ENCODE data around the gene ZFAND3. TPM values are rescaled to one million over a fixed set of nuclear protein-coding genes. Genes with fewer than 3 reads are reported as not detected.

The ZFAND3 gene
- polyA plus RNA-seq, 1 donor from 2014 or later: 6.4 TPM

- Mint-ChIP-seq H3K36me3 (peaks cover 3% of the 10 kb centered on the region), H3K4me1 (peaks cover 0 to 6% (median 0%) of the 10 kb centered on the region in 3 donors), H3K27me3 (no peaks in the 10 kb centered on the region), H3K4me3 (peak overlapping the region in 1 of 4 donors; percentile 11), H3K27ac (no peak overlapping the region), H3K9me3 (no peaks in the 10 kb centered on the region)
Observed at GRCh38 chr6:38150681-38151296, 331.3 kb downstream of the ZFAND3 start.

- Mint-ChIP-seq H3K36me3 (peaks cover 6% of the 10 kb centered on the region), H3K27ac (no peak overlapping the region), H3K27me3 (no peaks in the 10 kb centered on the region), H3K4me1 (peaks cover 0 to 8% (median 0%) of the 10 kb centered on the region in 3 donors), H3K9me3 (no peaks in the 10 kb centered on the region), H3K4me3 (no peak overlapping the region)
Observed at GRCh38 chr6:38151580-38152500, 332.3 kb downstream of the ZFAND3 start.

GRCh38 chr6:38152620-38153019, 333.1 kb downstream of the ZFAND3 start:
- Mint-ChIP-seq H3K4me3 (no peak overlapping the region), H3K9me3 (no peaks in the 10 kb centered on the region), H3K4me1 (peaks cover 0 to 8% (median 0%) of the 10 kb centered on the region in 3 donors), H3K27ac (peak overlapping the region in 1 of 3 donors; percentile 32), H3K27me3 (no peaks in the 10 kb centered on the region), H3K36me3 (peaks cover 6% of the 10 kb centered on the region)

GRCh38 chr6:38153076-38153797, 333.7 kb downstream of the ZFAND3 start:
- no peaks in the 10 kb centered on the region for H3K27me3 Mint-ChIP-seq
- peaks cover 0 to 8% (median 0%) of the 10 kb centered on the region in 3 donors for H3K4me1 Mint-ChIP-seq
- peaks cover 6% of the 10 kb centered on the region for H3K36me3 Mint-ChIP-seq
- H3K4me3 Mint-ChIP-seq: peak overlapping the region in 1 of 4 donors; percentile 28
- peaks cover 0 to 2% (median 0%) of the 10 kb centered on the region in 3 donors for H3K9me3 Mint-ChIP-seq
- peak overlapping the region in 1 of 3 donors; percentile 65 for H3K27ac Mint-ChIP-seq

GRCh38 chr6:38153798-38154345, 334.3 kb downstream of the ZFAND3 start:
- H3K4me1 Mint-ChIP-seq: peaks cover 0 to 8% (median 0%) of the 10 kb centered on the region in 3 donors
- H3K36me3 Mint-ChIP-seq: peaks cover 6% of the 10 kb centered on the region
- no peaks in the 10 kb centered on the region for H3K27me3 Mint-ChIP-seq
- H3K4me3 Mint-ChIP-seq: peak overlapping the region in 1 of 4 donors; percentile 17
- H3K9me3 Mint-ChIP-seq: peaks cover 0 to 3% (median 2%) of the 10 kb centered on the region in 3 donors
- peak overlapping the region in 1 of 3 donors; percentile 65 for H3K27ac Mint-ChIP-seq

GRCh38 chr6:38154731-38155130, 335.2 kb downstream of the ZFAND3 start:
- Mint-ChIP-seq H3K36me3 (peaks cover 6% of the 10 kb centered on the region), H3K4me1 (peaks cover 0 to 5% (median 0%) of the 10 kb centered on the region in 3 donors), H3K27ac (peak overlapping the region in 1 of 3 donors; percentile 82), H3K9me3 (peaks cover 0 to 4% (median 2%) of the 10 kb centered on the region in 3 donors), H3K27me3 (no peaks in the 10 kb centered on the region), H3K4me3 (no peak overlapping the region)

GRCh38 chr6:38155144-38155543, 335.6 kb downstream of the ZFAND3 start:
- no peaks in the 10 kb centered on the region for H3K27me3 Mint-ChIP-seq
- peaks cover 0 to 5% (median 0%) of the 10 kb centered on the region in 3 donors for H3K4me1 Mint-ChIP-seq
- H3K27ac Mint-ChIP-seq: peak overlapping the region in 2 of 3 donors; percentile 36 to 82
- H3K36me3 Mint-ChIP-seq: peaks cover 6% of the 10 kb centered on the region
- H3K4me3 Mint-ChIP-seq: peak overlapping the region in 1 of 4 donors; percentile 9
- H3K9me3 Mint-ChIP-seq: peaks cover under 1 to 6% (median 3%) of the 10 kb centered on the region in 3 donors

GRCh38 chr6:38155621-38156204, 336.2 kb downstream of the ZFAND3 start:
- H3K36me3 Mint-ChIP-seq: peaks cover 6% of the 10 kb centered on the region

GRCh38 chr6:38156818-38157565, 337.5 kb downstream of the ZFAND3 start:
- no peak overlapping the region for H3K4me3 Mint-ChIP-seq
- peak overlapping the region in 1 of 3 donors; percentile 76 for H3K27ac Mint-ChIP-seq
- H3K27me3 Mint-ChIP-seq: no peaks in the 10 kb centered on the region

More at GRCh38 chr6:38155621-38156204, 336.2 kb downstream of the ZFAND3 start:
- H3K4me3 Mint-ChIP-seq: peak overlapping the region in 1 of 4 donors; percentile 9
- peaks cover 0 to 4% (median 0%) of the 10 kb centered on the region in 3 donors for H3K4me1 Mint-ChIP-seq
- peak overlapping the region in 2 of 3 donors; percentile 36 to 82 for H3K27ac Mint-ChIP-seq
- H3K9me3 Mint-ChIP-seq: peaks cover 3 to 8% (median 4%) of the 10 kb centered on the region in 3 donors
- no peaks in the 10 kb centered on the region for H3K27me3 Mint-ChIP-seq

GRCh38 chr6:38157905-38158304, 338.4 kb downstream of the ZFAND3 start:
- Mint-ChIP-seq H3K4me3 (no peak overlapping the region), H3K27me3 (no peaks in the 10 kb centered on the region), H3K4me1 (peaks cover 0 to 4% (median 0%) of the 10 kb centered on the region in 3 donors), H3K9me3 (peaks cover 3 to 8% (median 4%) of the 10 kb centered on the region in 3 donors), H3K27ac (peak overlapping the region in 2 of 3 donors; percentile 4 to 20), H3K36me3 (peaks cover 6% of the 10 kb centered on the region)

More at GRCh38 chr6:38156818-38157565, 337.5 kb downstream of the ZFAND3 start:
- H3K9me3 Mint-ChIP-seq: peaks cover 3 to 8% (median 4%) of the 10 kb centered on the region in 3 donors
- H3K4me1 Mint-ChIP-seq: peaks cover 0 to 4% (median 0%) of the 10 kb centered on the region in 3 donors
- peaks cover 6% of the 10 kb centered on the region for H3K36me3 Mint-ChIP-seq

GRCh38 chr6:38158762-38159350, 339.3 kb downstream of the ZFAND3 start:
- peaks cover 0 to 4% (median 0%) of the 10 kb centered on the region in 3 donors for H3K4me1 Mint-ChIP-seq
- H3K4me3 Mint-ChIP-seq: no peak overlapping the region
- peaks cover 3 to 8% (median 4%) of the 10 kb centered on the region in 3 donors for H3K9me3 Mint-ChIP-seq
- no peak overlapping the region for H3K27ac Mint-ChIP-seq
- no peaks in the 10 kb centered on the region for H3K27me3 Mint-ChIP-seq
- H3K36me3 Mint-ChIP-seq: peaks cover 6% of the 10 kb centered on the region

- Mint-ChIP-seq H3K27me3 (no peaks in the 10 kb centered on the region), H3K36me3 (peaks cover 6% of the 10 kb centered on the region), H3K4me3 (no peak overlapping the region), H3K4me1 (peaks cover 0 to 4% (median 0%) of the 10 kb centered on the region in 3 donors), H3K9me3 (peaks cover 3 to 8% (median 4%) of the 10 kb centered on the region in 3 donors), H3K27ac (peak overlapping the region in 1 of 3 donors; percentile 12)
Observed at GRCh38 chr6:38159596-38159995, 340.1 kb downstream of the ZFAND3 start.

- Mint-ChIP-seq H3K4me3 (peak overlapping the region in 1 of 4 donors; percentile 8), H3K27ac (peak overlapping the region in 1 of 3 donors; percentile 48), H3K9me3 (peaks cover 4 to 8% (median 4%) of the 10 kb centered on the region in 3 donors), H3K4me1 (peaks cover 0 to 4% (median 0%) of the 10 kb centered on the region in 3 donors), H3K27me3 (no peaks in the 10 kb centered on the region), H3K36me3 (peaks cover 3% of the 10 kb centered on the region)
Observed at GRCh38 chr6:38160831-38161230, 341.3 kb downstream of the ZFAND3 start.

Data from IgD-negative memory B cell (primary cell).